ENCODE data around the gene DAGLA. TPM values are rescaled to one million over a fixed set of nuclear protein-coding genes. Genes with fewer than 3 reads are reported as not detected.
A peak's percentile ranks its signal among the peaks of the same experiment; 100 is the strongest.

DAGLA gene
- total RNA-seq, 4 donors from 2014 or later = 1.5 to 5.6 (median 3.4) TPM

GRCh38 chr11:61793829-61794204 lies 113.6 kb downstream of the DAGLA start:
- H3K36me3 ChIP-seq = peaks cover 0 to 30% of the 10 kb centered on the region in 2 donors
- TF ChIP-seq POLR2A (IDR thresholded peaks at IDR 0.05) (no peak), POLR2AphosphoS5 (IDR thresholded peaks at IDR 0.05) (no peak), EP300 (IDR thresholded peaks at IDR 0.05) (no peak), CTCF (IDR thresholded peaks at IDR 0.05) (no peak)
- H3K27ac ChIP-seq = no peak overlapping the region
- H3K9me3 ChIP-seq = no peaks in the 10 kb centered on the region
- no peak for ATAC-seq
- WGBS, 2 donors (ENCODE audit: low coverage in 1 of 2) = 34 to 54% methylated on average over 2 to 3 of the region's 3 CpGs
- H3K4me3 ChIP-seq = peak overlapping the region in 1 of 2 donors; percentile 84
- H3K4me1 ChIP-seq = peaks cover 0 to 52% (median 27%) of the 10 kb centered on the region in 3 donors
- no peaks in the 10 kb centered on the region for H3K27me3 ChIP-seq

- no peak for ATAC-seq
- H3K4me1 ChIP-seq = peaks cover 0 to 51% (median 27%) of the 10 kb centered on the region in 3 donors
- H3K27me3 ChIP-seq = no peaks in the 10 kb centered on the region
- no peak overlapping the region for H3K27ac ChIP-seq
- H3K9me3 ChIP-seq = no peaks in the 10 kb centered on the region
- WGBS, 2 donors (ENCODE audit: low coverage in 1 of 2) = 90 to 97% methylated on average over 3 to 4 of the region's 4 CpGs
- no peak for TF ChIP-seq CTCF (IDR thresholded peaks at IDR 0.05)
- no peak for TF ChIP-seq EP300 (IDR thresholded peaks at IDR 0.05)
- no peak for TF ChIP-seq POLR2A (IDR thresholded peaks at IDR 0.05)
- no peak for TF ChIP-seq POLR2AphosphoS5 (IDR thresholded peaks at IDR 0.05)
- H3K4me3 ChIP-seq = no peak overlapping the region
- peaks cover 0 to 22% of the 10 kb centered on the region in 2 donors for H3K36me3 ChIP-seq
These were observed 114.4 kb downstream of the DAGLA start for GRCh38 chr11:61794579-61794978.

GRCh38 chr11:61795459-61795858 lies 115.3 kb downstream of the DAGLA start:
- H3K4me1 ChIP-seq = peaks cover 0 to 42% (median 27%) of the 10 kb centered on the region in 3 donors
- WGBS, 2 donors (ENCODE audit: low coverage in 1 of 2) = 72% methylated on average over 11 of the region's 12 CpGs; no CpG with 5 or more reads in 1 of the 2 donors
- H3K4me3 ChIP-seq = no peak overlapping the region
- H3K36me3 ChIP-seq = peaks cover 0 to 14% of the 10 kb centered on the region in 2 donors
- H3K27ac ChIP-seq = no peak overlapping the region
- H3K27me3 ChIP-seq = no peaks in the 10 kb centered on the region
- ATAC-seq = no peak
- TF ChIP-seq POLR2AphosphoS5 (IDR thresholded peaks at IDR 0.05) (no peak), CTCF (IDR thresholded peaks at IDR 0.05) (no peak), POLR2A (IDR thresholded peaks at IDR 0.05) (no peak), EP300 (IDR thresholded peaks at IDR 0.05) (no peak)
- H3K9me3 ChIP-seq = no peaks in the 10 kb centered on the region

- Histone ChIP-seq H3K36me3 (peaks cover 0 to 14% of the 10 kb centered on the region in 2 donors), H3K4me3 (no peak overlapping the region), H3K9me3 (no peaks in the 10 kb centered on the region), H3K27me3 (no peaks in the 10 kb centered on the region), H3K4me1 (peaks cover 0 to 39% (median 24%) of the 10 kb centered on the region in 3 donors), H3K27ac (no peak overlapping the region)
- TF ChIP-seq CTCF (IDR thresholded peaks at IDR 0.05) (no peak), POLR2A (IDR thresholded peaks at IDR 0.05) (no peak), EP300 (IDR thresholded peaks at IDR 0.05) (no peak), POLR2AphosphoS5 (IDR thresholded peaks at IDR 0.05) (no peak)
- 90 to 93% methylated on average over 2 to 10 of the region's 18 CpGs for WGBS, 2 donors (ENCODE audit: low coverage in 1 of 2)
- no peak for ATAC-seq
These were observed 115.8 kb downstream of the DAGLA start for GRCh38 chr11:61795876-61796526.

Other genes starting within 250 kb of the DAGLA start
- 1 to 10 TPM in 2 of 4 donors, under 1 TPM in 2; 0.45 to 1.4 (median 1.1) TPM for gene LRRC10B, start 171.6 kb upstream of the DAGLA start, total RNA-seq
- gene SYT7, start 99.3 kb upstream of the DAGLA start, total RNA-seq = 1 to 10 TPM; 1.8 to 3.7 (median 3.1) TPM
- gene MYRF, start 72.2 kb downstream of the DAGLA start, total RNA-seq = under 1 TPM; 0.10 to 0.78 (median 0.19) TPM
- gene TMEM258, start 112.2 kb downstream of the DAGLA start, total RNA-seq = 10 to 100 TPM; 31.4 to 36.7 (median 33.3) TPM
- 10 to 100 TPM in 1 of 4 donors, 1 to 10 TPM in 3; 7.1 to 14.2 (median 8.1) TPM for gene FEN1, start 112.5 kb downstream of the DAGLA start, total RNA-seq
- gene FADS1, start 136.6 kb downstream of the DAGLA start, total RNA-seq = 10 to 100 TPM; 20.8 to 37.4 (median 32.0) TPM
- gene FADS2, start 147.9 kb downstream of the DAGLA start, total RNA-seq = 10 to 100 TPM; 17.6 to 40.0 (median 33.4) TPM
- 10 to 100 TPM; 41.6 to 81.6 (median 60.5) TPM for gene FADS3, start 211.2 kb downstream of the DAGLA start, total RNA-seq
- 10 to 100 TPM; 11.5 to 22.1 (median 14.7) TPM for gene RAB3IL1, start 237.2 kb downstream of the DAGLA start, total RNA-seq

Data from gastroesophageal sphincter (tissue), 4 donors.